ENCODE measurements around the gene RAB35.

DNA sequence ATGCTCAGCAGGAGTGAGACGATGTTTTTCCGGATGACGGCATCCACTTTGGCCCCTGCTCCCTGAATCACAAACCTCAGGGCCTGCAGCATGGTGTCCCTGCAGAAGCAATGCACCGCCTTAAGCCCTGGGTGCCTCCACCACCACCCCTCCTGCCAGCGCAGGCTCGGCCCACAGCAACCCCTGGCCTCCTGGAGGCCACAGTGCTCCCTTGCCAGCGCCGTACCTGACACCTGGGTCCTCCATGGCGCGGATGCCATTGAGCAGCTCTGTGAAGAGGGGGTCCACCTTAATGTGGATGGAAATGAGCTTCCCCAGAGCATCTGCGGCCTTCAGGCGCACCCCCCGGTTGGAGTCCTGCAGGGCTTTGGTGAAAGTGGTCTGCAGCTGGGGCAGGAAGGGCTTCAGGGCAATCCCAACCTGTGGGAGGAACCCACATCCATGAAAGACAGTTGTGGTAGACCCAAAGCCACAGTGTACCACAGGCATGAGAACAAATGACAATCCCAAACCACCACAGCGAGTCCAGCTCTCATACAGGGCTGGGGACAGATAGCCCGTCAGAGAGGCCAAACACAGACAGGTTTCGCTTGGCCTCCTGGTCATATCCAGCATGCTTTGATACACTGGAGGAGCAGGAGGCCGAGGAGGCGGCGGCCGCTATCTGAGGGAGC, 17.9 kb upstream of the RAB35 start:
- TF ChIP-seq, protein P1, sequence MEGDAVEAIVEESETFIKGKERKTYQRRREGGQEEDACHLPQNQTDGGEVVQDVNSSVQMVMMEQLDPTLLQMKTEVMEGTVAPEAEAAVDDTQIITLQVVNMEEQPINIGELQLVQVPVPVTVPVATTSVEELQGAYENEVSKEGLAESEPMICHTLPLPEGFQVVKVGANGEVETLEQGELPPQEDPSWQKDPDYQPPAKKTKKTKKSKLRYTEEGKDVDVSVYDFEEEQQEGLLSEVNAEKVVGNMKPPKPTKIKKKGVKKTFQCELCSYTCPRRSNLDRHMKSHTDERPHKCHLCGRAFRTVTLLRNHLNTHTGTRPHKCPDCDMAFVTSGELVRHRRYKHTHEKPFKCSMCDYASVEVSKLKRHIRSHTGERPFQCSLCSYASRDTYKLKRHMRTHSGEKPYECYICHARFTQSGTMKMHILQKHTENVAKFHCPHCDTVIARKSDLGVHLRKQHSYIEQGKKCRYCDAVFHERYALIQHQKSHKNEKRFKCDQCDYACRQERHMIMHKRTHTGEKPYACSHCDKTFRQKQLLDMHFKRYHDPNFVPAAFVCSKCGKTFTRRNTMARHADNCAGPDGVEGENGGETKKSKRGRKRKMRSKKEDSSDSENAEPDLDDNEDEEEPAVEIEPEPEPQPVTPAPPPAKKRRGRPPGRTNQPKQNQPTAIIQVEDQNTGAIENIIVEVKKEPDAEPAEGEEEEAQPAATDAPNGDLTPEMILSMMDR (conservative IDR thresholded peaks at IDR 0.05; ENCODE audit: low read depth in 2 of 2) = no peak
- TF ChIP-seq, protein P2, sequence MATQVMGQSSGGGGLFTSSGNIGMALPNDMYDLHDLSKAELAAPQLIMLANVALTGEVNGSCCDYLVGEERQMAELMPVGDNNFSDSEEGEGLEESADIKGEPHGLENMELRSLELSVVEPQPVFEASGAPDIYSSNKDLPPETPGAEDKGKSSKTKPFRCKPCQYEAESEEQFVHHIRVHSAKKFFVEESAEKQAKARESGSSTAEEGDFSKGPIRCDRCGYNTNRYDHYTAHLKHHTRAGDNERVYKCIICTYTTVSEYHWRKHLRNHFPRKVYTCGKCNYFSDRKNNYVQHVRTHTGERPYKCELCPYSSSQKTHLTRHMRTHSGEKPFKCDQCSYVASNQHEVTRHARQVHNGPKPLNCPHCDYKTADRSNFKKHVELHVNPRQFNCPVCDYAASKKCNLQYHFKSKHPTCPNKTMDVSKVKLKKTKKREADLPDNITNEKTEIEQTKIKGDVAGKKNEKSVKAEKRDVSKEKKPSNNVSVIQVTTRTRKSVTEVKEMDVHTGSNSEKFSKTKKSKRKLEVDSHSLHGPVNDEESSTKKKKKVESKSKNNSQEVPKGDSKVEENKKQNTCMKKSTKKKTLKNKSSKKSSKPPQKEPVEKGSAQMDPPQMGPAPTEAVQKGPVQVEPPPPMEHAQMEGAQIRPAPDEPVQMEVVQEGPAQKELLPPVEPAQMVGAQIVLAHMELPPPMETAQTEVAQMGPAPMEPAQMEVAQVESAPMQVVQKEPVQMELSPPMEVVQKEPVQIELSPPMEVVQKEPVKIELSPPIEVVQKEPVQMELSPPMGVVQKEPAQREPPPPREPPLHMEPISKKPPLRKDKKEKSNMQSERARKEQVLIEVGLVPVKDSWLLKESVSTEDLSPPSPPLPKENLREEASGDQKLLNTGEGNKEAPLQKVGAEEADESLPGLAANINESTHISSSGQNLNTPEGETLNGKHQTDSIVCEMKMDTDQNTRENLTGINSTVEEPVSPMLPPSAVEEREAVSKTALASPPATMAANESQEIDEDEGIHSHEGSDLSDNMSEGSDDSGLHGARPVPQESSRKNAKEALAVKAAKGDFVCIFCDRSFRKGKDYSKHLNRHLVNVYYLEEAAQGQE (IDR thresholded peaks at IDR 0.05; ENCODE audit: unreplicated experiment) = no peak
- TF ChIP-seq EZH2phosphoT487 (IDR thresholded peaks at IDR 0.05; ENCODE audit: unreplicated experiment) (no peak), CREB1 (CRISPR knock-in tag; IDR thresholded peaks at IDR 0.05; ENCODE audit: low read depth) (no peak), JUNB (IDR thresholded peaks at IDR 0.05; ENCODE audit: unreplicated experiment) (no peak), POLR2AphosphoS5 (IDR thresholded peaks at IDR 0.05; ENCODE audit: low read depth) (no peak), EZH2 (IDR thresholded peaks at IDR 0.05; ENCODE audit: low read depth, unreplicated experiment) (no peak)

Data from GM23338 (cell line).